ENCODE measurements around the gene ADGRG1.

ADGRG1 gene

GRCh38 chr16:57623251-57624043, 5.0 kb upstream of the ADGRG1 start:
- H3K4me3 ChIP-seq (ENCODE audit: low read length), result no peak overlapping the region
- H3K9ac ChIP-seq (ENCODE audit: low read length), result no peak overlapping the region
- peak; percentile 11 for DNase-seq (ENCODE audit: low read depth)
- H3K36me3 ChIP-seq (ENCODE audit: control insufficient read depth, insufficient read depth, low read length, severe bottlenecking), result no peaks in the 10 kb centered on the region
- H3K27me3 ChIP-seq (replicated peaks; ENCODE audit: control insufficient read depth, insufficient read depth, low read length), result no peaks in the 10 kb centered on the region
- peaks cover 26% of the 10 kb centered on the region for H3K4me1 ChIP-seq (ENCODE audit: control insufficient read depth, insufficient read depth, low read length)
- H3K9me3 ChIP-seq (ENCODE audit: control insufficient read depth, low read length), result no peaks in the 10 kb centered on the region

- H3K36me3 ChIP-seq (ENCODE audit: control insufficient read depth, insufficient read depth, low read length, severe bottlenecking), result no peaks in the 10 kb centered on the region
- H3K27me3 ChIP-seq (replicated peaks; ENCODE audit: control insufficient read depth, insufficient read depth, low read length), result no peaks in the 10 kb centered on the region
- H3K4me3 ChIP-seq (ENCODE audit: low read length), result no peak overlapping the region
- H3K4me1 ChIP-seq (ENCODE audit: control insufficient read depth, insufficient read depth, low read length), result peaks cover 31% of the 10 kb centered on the region
- no peak overlapping the region for H3K9ac ChIP-seq (ENCODE audit: low read length)
- peak; percentile 57 for DNase-seq (ENCODE audit: low read depth)
- no peaks in the 10 kb centered on the region for H3K9me3 ChIP-seq (ENCODE audit: control insufficient read depth, low read length)
Observed at GRCh38 chr16:57624044-57624688, 4.3 kb upstream of the ADGRG1 start.

- no peaks in the 10 kb centered on the region for H3K27me3 ChIP-seq (replicated peaks; ENCODE audit: control insufficient read depth, insufficient read depth, low read length)
- no peaks in the 10 kb centered on the region for H3K36me3 ChIP-seq (ENCODE audit: control insufficient read depth, insufficient read depth, low read length, severe bottlenecking)
- peaks cover 31% of the 10 kb centered on the region for H3K4me1 ChIP-seq (ENCODE audit: control insufficient read depth, insufficient read depth, low read length)
- no peak overlapping the region for H3K4me3 ChIP-seq (ENCODE audit: low read length)
- no peak for DNase-seq (ENCODE audit: low read depth)
- H3K9ac ChIP-seq (ENCODE audit: low read length), result no peak overlapping the region
- H3K9me3 ChIP-seq (ENCODE audit: control insufficient read depth, low read length), result no peaks in the 10 kb centered on the region
Observed at GRCh38 chr16:57624806-57625500, 3.5 kb upstream of the ADGRG1 start.

- no peaks in the 10 kb centered on the region for H3K36me3 ChIP-seq (ENCODE audit: control insufficient read depth, insufficient read depth, low read length, severe bottlenecking)
- no peak overlapping the region for H3K4me3 ChIP-seq (ENCODE audit: low read length)
- no peak for DNase-seq (ENCODE audit: low read depth)
- no peaks in the 10 kb centered on the region for H3K27me3 ChIP-seq (replicated peaks; ENCODE audit: control insufficient read depth, insufficient read depth, low read length)
- H3K9ac ChIP-seq (ENCODE audit: low read length), result no peak overlapping the region
- peaks cover 31% of the 10 kb centered on the region for H3K4me1 ChIP-seq (ENCODE audit: control insufficient read depth, insufficient read depth, low read length)
- no peaks in the 10 kb centered on the region for H3K9me3 ChIP-seq (ENCODE audit: control insufficient read depth, low read length)
Observed at GRCh38 chr16:57626420-57627170, 1.8 kb upstream of the ADGRG1 start.

- no peaks in the 10 kb centered on the region for H3K9me3 ChIP-seq (ENCODE audit: control insufficient read depth, low read length)
- no peaks in the 10 kb centered on the region for H3K36me3 ChIP-seq (ENCODE audit: control insufficient read depth, insufficient read depth, low read length, severe bottlenecking)
- no peaks in the 10 kb centered on the region for H3K27me3 ChIP-seq (replicated peaks; ENCODE audit: control insufficient read depth, insufficient read depth, low read length)
- peak; percentile 69 for DNase-seq (ENCODE audit: low read depth)
- H3K9ac ChIP-seq (ENCODE audit: low read length), result no peak overlapping the region
- H3K4me1 ChIP-seq (ENCODE audit: control insufficient read depth, insufficient read depth, low read length), result peaks cover 28% of the 10 kb centered on the region
- peak overlapping the region; percentile 74 for H3K4me3 ChIP-seq (ENCODE audit: low read length)
Observed at GRCh38 chr16:57627184-57627871, 1.1 kb upstream of the ADGRG1 start.

GRCh38 chr16:57628783-57629293, 408 bp downstream of the ADGRG1 start:
- Histone ChIP-seq H3K9ac (ENCODE audit: low read length) (peak overlapping the region; percentile 70), H3K9me3 (ENCODE audit: control insufficient read depth, low read length) (no peaks in the 10 kb centered on the region), H3K4me3 (ENCODE audit: low read length) (peak overlapping the region; percentile 74), H3K36me3 (ENCODE audit: control insufficient read depth, insufficient read depth, low read length, severe bottlenecking) (no peaks in the 10 kb centered on the region), H3K27me3 (replicated peaks; ENCODE audit: control insufficient read depth, insufficient read depth, low read length) (no peaks in the 10 kb centered on the region), H3K4me1 (ENCODE audit: control insufficient read depth, insufficient read depth, low read length) (peaks cover 24% of the 10 kb centered on the region)
- DNase-seq (ENCODE audit: low read depth), result no peak

GRCh38 chr16:57629516-57630406, 1.3 kb downstream of the ADGRG1 start:
- no peak for DNase-seq (ENCODE audit: low read depth)

GRCh38 chr16:57630407-57630797, 2.0 kb downstream of the ADGRG1 start:
- no peak for DNase-seq (ENCODE audit: low read depth)
- no peaks in the 10 kb centered on the region for H3K27me3 ChIP-seq (replicated peaks; ENCODE audit: control insufficient read depth, insufficient read depth, low read length)
- no peaks in the 10 kb centered on the region for H3K9me3 ChIP-seq (ENCODE audit: control insufficient read depth, low read length)
- H3K4me1 ChIP-seq (ENCODE audit: control insufficient read depth, insufficient read depth, low read length), result peaks cover 31% of the 10 kb centered on the region
- H3K36me3 ChIP-seq (ENCODE audit: control insufficient read depth, insufficient read depth, low read length, severe bottlenecking), result no peaks in the 10 kb centered on the region
- H3K9ac ChIP-seq (ENCODE audit: low read length), result no peak overlapping the region
- no peak overlapping the region for H3K4me3 ChIP-seq (ENCODE audit: low read length)

More at GRCh38 chr16:57629516-57630406, 1.3 kb downstream of the ADGRG1 start:
- H3K27me3 ChIP-seq (replicated peaks; ENCODE audit: control insufficient read depth, insufficient read depth, low read length), result no peaks in the 10 kb centered on the region
- no peaks in the 10 kb centered on the region for H3K36me3 ChIP-seq (ENCODE audit: control insufficient read depth, insufficient read depth, low read length, severe bottlenecking)
- H3K9me3 ChIP-seq (ENCODE audit: control insufficient read depth, low read length), result no peaks in the 10 kb centered on the region
- H3K4me3 ChIP-seq (ENCODE audit: low read length), result no peak overlapping the region
- H3K9ac ChIP-seq (ENCODE audit: low read length), result no peak overlapping the region
- H3K4me1 ChIP-seq (ENCODE audit: control insufficient read depth, insufficient read depth, low read length), result peaks cover 31% of the 10 kb centered on the region

GRCh38 chr16:57630931-57631845, 2.8 kb downstream of the ADGRG1 start:
- DNase-seq (ENCODE audit: low read depth), result no peak
- H3K4me1 ChIP-seq (ENCODE audit: control insufficient read depth, insufficient read depth, low read length), result peaks cover 31% of the 10 kb centered on the region
- no peaks in the 10 kb centered on the region for H3K9me3 ChIP-seq (ENCODE audit: control insufficient read depth, low read length)
- H3K4me3 ChIP-seq (ENCODE audit: low read length), result no peak overlapping the region
- H3K27me3 ChIP-seq (replicated peaks; ENCODE audit: control insufficient read depth, insufficient read depth, low read length), result no peaks in the 10 kb centered on the region
- no peak overlapping the region for H3K9ac ChIP-seq (ENCODE audit: low read length)
- no peaks in the 10 kb centered on the region for H3K36me3 ChIP-seq (ENCODE audit: control insufficient read depth, insufficient read depth, low read length, severe bottlenecking)
